GM12891 (cell line): ENCODE data around the gene WDR87.

Experiments
- POLR2A ChIP-seq: IDR thresholded peaks from 2 replicates; pipeline ENCODE4 v1.6.1; 2011; ENCODE audit warnings: low read depth, low read length, control low read depth
- POLR2AphosphoS5 ChIP-seq: IDR thresholded peaks from 2 replicates; pipeline ENCODE4 v1.6.1; 2011; ENCODE audit warnings: low read depth, low read length, control low read depth
- TAF1 ChIP-seq: IDR thresholded peaks from 2 replicates; pipeline ENCODE4 v1.6.1; 2011; ENCODE audit warnings: low read depth, low read length, control low read depth

GRCh38 chr19:37948362-37948761, 42.0 kb upstream of the WDR87 start:
- TF ChIP-seq TAF1 (no peak), POLR2AphosphoS5 (no peak), POLR2A (no peak)
